HEK293T (cell line): ENCODE results near the gene MYOF.

Source experiments
- CTCF ChIA-PET: fragments of 350-600 bp; formaldehyde crosslinking; extraction: SDS; loops from one replicate; lab custom pipeline; 2021; ENCODE audit warnings: antibody characterized with exemption, inconsistent platforms; lab: Yijun Ruan, JAX
- POLR2A ChIA-PET: fragments of 350-600 bp; formaldehyde crosslinking; extraction: SDS; loops from one replicate; lab custom pipeline; 2020; ENCODE audit warnings: antibody characterized with exemption, inconsistent platforms; lab: Yijun Ruan, JAX
- DNase-seq: peaks from one replicate; pipeline ENCODE4 v3.0.0; 2012; ENCODE audit warnings: mixed read lengths; ENCODE audit errors: extremely low spot score
- ARNT ChIP-seq: fragments of 450-650 bp; IDR thresholded peaks from 2 replicates; pipeline ENCODE4 v1.6.1; 2017; ENCODE audit warnings: mild to moderate bottlenecking
- BHLHE40 ChIP-seq: fragments of 450-650 bp; IDR thresholded peaks from 2 replicates; pipeline ENCODE4 v1.6.1; 2016; ENCODE audit warnings: mild to moderate bottlenecking, moderate library complexity, borderline replicate concordance
- CTBP1 ChIP-seq: fragments of 450-650 bp; IDR thresholded peaks from 2 replicates; pipeline ENCODE4 v1.6.1; 2016; ENCODE audit warnings: borderline replicate concordance
- ELF4 ChIP-seq: fragments of 450-650 bp; IDR thresholded peaks from 2 replicates; pipeline ENCODE4 v1.6.1; 2017; ENCODE audit warnings: antibody characterized with exemption
- FOXA1 ChIP-seq: fragments of 450-650 bp; IDR thresholded peaks from 2 replicates; pipeline ENCODE4 v1.6.1; 2016; ENCODE audit warnings: mild to moderate bottlenecking
- FOXK2 ChIP-seq: fragments of 450-650 bp; IDR thresholded peaks from 2 replicates; pipeline ENCODE4 v1.6.1; 2016; ENCODE audit warnings: mild to moderate bottlenecking
- FOXM1 ChIP-seq: fragments of 450-650 bp; IDR thresholded peaks from 2 replicates; pipeline ENCODE4 v1.6.1; 2017; ENCODE audit warnings: mild to moderate bottlenecking, borderline replicate concordance
- HDGF ChIP-seq: fragments of 450-650 bp; IDR thresholded peaks from 2 replicates; pipeline ENCODE4 v1.6.1; 2017; ENCODE audit warnings: antibody characterized with exemption, borderline replicate concordance
- L3MBTL2 ChIP-seq: fragments of 450-650 bp; conservative IDR thresholded peaks from 2 replicates; pipeline ENCODE4 v1.6.1; 2016; ENCODE audit warnings: mild to moderate bottlenecking
- LEF1 ChIP-seq: fragments of 450-650 bp; IDR thresholded peaks from 2 replicates; pipeline ENCODE4 v1.6.1; 2017; ENCODE audit warnings: mild to moderate bottlenecking, borderline replicate concordance
- NFRKB ChIP-seq: fragments of 450-650 bp; IDR thresholded peaks from 2 replicates; pipeline ENCODE4 v1.6.1; 2016; ENCODE audit warnings: mild to moderate bottlenecking, moderate library complexity
- PKNOX1 ChIP-seq: fragments of 450-650 bp; IDR thresholded peaks from 2 replicates; pipeline ENCODE4 v1.6.1; 2016
- SP1 ChIP-seq: fragments of 450-650 bp; IDR thresholded peaks from 2 replicates; pipeline ENCODE4 v1.6.1; 2017
- SUZ12 ChIP-seq: fragments of 450-650 bp; IDR thresholded peaks from 2 replicates; pipeline ENCODE4 v1.6.1; 2016; ENCODE audit warnings: mild to moderate bottlenecking
- TARDBP ChIP-seq: fragments of 450-650 bp; IDR thresholded peaks from 2 replicates; pipeline ENCODE4 v1.6.1; 2016
- ZNF384 ChIP-seq: fragments of 450-650 bp; IDR thresholded peaks from 2 replicates; pipeline ENCODE4 v1.6.1; 2016

Gene MYOF

DNA sequence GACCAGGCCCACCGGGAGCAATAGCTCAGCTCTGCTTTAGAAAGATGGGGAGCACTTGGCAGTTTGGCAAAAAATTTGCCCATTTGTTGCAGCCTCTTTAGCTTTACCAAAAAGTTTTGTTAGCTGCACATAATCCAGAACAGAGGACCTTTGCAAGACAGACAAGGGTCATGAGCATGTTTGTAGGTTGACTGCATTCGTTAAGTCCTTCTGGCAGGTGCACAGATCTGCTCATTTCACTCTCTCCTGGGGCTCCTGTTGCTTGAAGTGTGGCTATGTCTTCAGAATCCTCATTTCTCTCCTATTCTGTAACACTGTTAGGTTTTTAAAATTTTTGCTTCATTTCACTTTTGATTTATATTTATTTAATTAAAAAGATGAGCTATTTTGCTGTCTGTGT lies 96.8 kb downstream of the MYOF start:
- no peak for DNase-seq
- TF ChIP-seq FOXA1, result no peak
- TF ChIP-seq SP1, result no peak
- no peak for TF ChIP-seq NFRKB
- no peak for TF ChIP-seq SUZ12
- TF ChIP-seq HDGF, result no peak
- no peak for TF ChIP-seq L3MBTL2
- no peak for TF ChIP-seq CTBP1
- TF ChIP-seq BHLHE40, result no peak
- TF ChIP-seq ELF4, result no peak
- no peak for TF ChIP-seq ARNT
- TF ChIP-seq LEF1, result no peak
- ChIA-PET CTCF (interaction anchor here (0.6 to 1.3 kb wide), 5 partner anchors 8 to 422 kb away, joined by 3 to 5 read pairs (median 3); no protein-coding TSS in a partner anchor), POLR2A (no interaction called here)

GRCh38 chr10:93384006-93384405 lies 98.1 kb downstream of the MYOF start:
- no peak for DNase-seq
- CTCF ChIA-PET, result interaction anchor here (1.1 kb wide), 1 partner anchor 87 kb away, joined by 4 read pairs; no protein-coding TSS in a partner anchor
- TF ChIP-seq FOXM1 (no peak), FOXK2 (no peak), ELF4 (no peak), ZNF384 (no peak), TARDBP (no peak)
- POLR2A ChIA-PET, result interaction anchor here (1.1 kb wide), 1 partner anchor 53 kb away, joined by 3 read pairs; no protein-coding TSS in a partner anchor

DNA sequence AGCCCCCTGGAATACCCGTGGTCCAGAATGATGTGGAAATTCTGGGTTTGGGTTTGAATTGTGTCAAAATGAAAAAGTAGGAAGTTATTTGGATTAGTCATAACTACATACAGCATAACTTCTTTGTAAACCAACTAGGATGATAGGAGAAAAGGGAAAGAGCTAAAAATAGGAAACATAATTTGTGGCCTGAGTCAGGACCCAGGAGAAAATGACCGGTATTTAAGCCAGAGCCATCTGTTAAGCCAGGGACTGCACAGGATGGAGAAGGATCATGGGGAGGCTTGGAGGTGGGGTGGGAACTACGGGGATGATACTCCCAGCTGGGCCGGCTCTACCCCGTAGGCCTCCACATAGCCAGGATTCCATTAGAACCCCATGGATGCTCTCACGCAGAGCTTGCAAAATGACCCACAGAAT lies 98.6 kb downstream of the MYOF start:
- no peak for DNase-seq
- ChIA-PET CTCF (interaction anchor here (1.1 kb wide), 1 partner anchor 88 kb away, joined by 4 read pairs; no protein-coding TSS in a partner anchor), POLR2A (interaction anchor here (1.1 kb wide), 1 partner anchor 53 kb away, joined by 3 read pairs; no protein-coding TSS in a partner anchor)
- TF ChIP-seq NFRKB (no peak), SUZ12 (no peak), BHLHE40 (no peak), SP1 (no peak), FOXM1 (no peak), ARNT (no peak), TARDBP (no peak)

- CTCF ChIA-PET, result interaction anchor here (0.6 to 6.2 kb wide), 4 partner anchors 95 to 300 kb away, joined by 3 to 127 read pairs (median 4); partner anchors contain the start of gene MYOF
- no peak for TF ChIP-seq ARNT
- TF ChIP-seq TARDBP, result no peak
- no peak for TF ChIP-seq SUZ12
- no peak for TF ChIP-seq BHLHE40
- TF ChIP-seq FOXK2, result no peak
- POLR2A ChIA-PET, result interaction anchor here (1.4 to 1.5 kb wide), 2 partner anchors 102 to 116 kb away, joined by 3 read pairs; partner anchors contain the start of genes CEP55 and MYOF
- no peak for DNase-seq
These were observed 102.2 kb downstream of the MYOF start for GRCh38 chr10:93379731-93380575.

- POLR2A ChIA-PET, result interaction anchor here (1.4 to 1.5 kb wide), 2 partner anchors 103 to 117 kb away, joined by 3 read pairs; partner anchors contain the start of genes CEP55 and MYOF
- DNase-seq, result no peak
- TF ChIP-seq BHLHE40 (no peak), FOXK2 (no peak), SUZ12 (no peak), TARDBP (no peak), FOXM1 (no peak), FOXA1 (no peak), LEF1 (no peak), L3MBTL2 (no peak), PKNOX1 (no peak), ARNT (no peak), ZNF384 (no peak), ELF4 (no peak), SP1 (no peak), HDGF (no peak), NFRKB (no peak), CTBP1 (no peak)
- CTCF ChIA-PET, result interaction anchor here (0.6 to 6.2 kb wide), 4 partner anchors 95 to 299 kb away, joined by 3 to 127 read pairs (median 4); partner anchors contain the start of gene MYOF
These were observed 103.0 kb downstream of the MYOF start for GRCh38 chr10:93378997-93379730.

DNA sequence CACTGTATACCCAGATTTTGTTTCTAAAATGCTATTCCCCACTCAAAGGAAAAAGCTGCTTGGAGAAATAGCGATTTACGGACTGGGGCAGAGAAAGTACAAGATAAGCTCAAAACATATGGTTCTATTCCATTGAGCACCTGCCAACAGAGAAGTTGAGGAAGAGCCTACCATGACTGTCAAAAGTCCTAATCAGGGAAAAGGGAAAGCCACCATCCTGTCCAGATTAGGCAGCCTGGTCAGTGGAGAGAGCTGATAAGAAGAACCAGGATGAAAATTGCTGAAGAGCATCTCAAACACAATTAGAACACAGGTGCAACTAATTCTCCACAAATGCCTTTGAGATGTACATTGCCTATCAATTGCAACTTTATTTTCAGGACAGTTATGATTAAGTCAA lies 104.1 kb downstream of the MYOF start:
- CTCF ChIA-PET, result interaction anchor here (1.2 to 6.2 kb wide), 2 partner anchors 104 to 132 kb away, joined by 3 to 127 read pairs; partner anchors contain the start of gene MYOF
- TF ChIP-seq CTBP1 (no peak), FOXK2 (no peak), HDGF (no peak), FOXM1 (no peak), L3MBTL2 (no peak), NFRKB (no peak), ELF4 (no peak), FOXA1 (no peak), BHLHE40 (no peak), PKNOX1 (no peak), LEF1 (no peak), ARNT (no peak), TARDBP (no peak), SUZ12 (no peak)
- DNase-seq, result no peak
- POLR2A ChIA-PET, result interaction anchor here (0.9 to 3.0 kb wide), 3 partner anchors 96 to 118 kb away, joined by 4 to 19 read pairs (median 14); partner anchors contain the start of genes CEP55 and MYOF
